ENCODE data around the gene PEPD.

Gene PEPD

DNA sequence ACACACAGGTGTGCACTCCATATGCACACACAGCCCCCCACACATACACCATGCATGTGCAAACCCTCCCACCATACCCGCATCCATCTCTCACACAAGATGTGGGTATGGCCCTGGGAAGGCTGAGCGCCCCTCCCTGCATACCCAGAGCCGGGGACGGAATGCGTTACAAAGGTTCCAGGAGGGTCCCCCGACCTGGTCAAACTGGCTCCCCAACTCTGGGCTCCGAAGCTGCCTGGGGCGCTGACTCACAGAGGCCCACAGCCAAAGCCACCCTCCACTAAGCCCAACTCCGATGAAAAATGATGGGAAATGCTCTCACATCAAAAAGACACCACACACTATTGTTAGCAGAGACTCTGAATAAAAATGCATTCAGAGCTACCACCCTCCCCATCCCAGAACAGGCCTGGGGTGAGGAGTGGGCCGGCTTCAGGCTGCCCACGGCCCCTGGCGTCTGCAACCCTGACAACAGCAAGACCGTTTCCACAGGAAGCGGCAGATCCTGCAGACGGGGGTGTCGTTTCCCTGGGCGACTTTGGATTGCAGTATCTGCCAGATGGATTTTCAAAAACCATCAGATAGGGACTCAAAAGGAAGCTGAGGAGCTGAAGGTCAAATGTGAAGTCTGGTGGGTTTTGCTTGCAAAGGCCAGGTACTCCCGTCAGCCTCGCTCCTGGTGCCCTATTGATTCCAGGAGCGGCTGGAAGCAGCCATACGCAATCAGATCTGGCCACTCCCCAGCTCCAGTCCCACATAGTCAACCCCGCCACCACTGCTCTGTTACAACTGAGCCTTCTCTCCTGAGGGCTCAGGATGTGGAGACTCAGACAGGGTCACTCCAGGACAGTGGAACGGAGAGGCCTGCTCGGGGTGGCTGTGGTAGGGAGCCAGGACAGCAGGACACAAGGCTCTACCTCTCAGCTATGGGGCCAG is 14.3 kb downstream of the PEPD start:
- no peak overlapping the region for H3K27ac ChIP-seq
- TF ChIP-seq ZFX (IDR thresholded peaks at IDR 0.05; ENCODE audit: borderline replicate concordance) (no peak), CTCF (IDR thresholded peaks at IDR 0.05) (no peak)

DNA sequence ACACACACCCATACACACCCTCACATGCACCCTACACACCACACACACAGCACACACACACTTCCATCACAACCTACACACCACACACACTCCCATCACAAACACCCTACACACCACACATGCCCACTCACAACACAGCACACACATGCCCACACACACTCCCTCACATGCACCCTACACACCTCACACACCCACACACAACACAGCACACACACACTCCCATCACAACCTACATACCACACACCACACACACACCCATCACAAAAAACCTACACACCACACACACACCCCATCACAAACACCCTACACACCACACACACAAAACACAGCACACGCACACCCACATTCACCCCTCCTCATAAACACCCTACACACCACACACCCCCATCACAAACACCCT is 15.1 kb downstream of the PEPD start:
- no peak for TF ChIP-seq ZFX (IDR thresholded peaks at IDR 0.05; ENCODE audit: borderline replicate concordance)
- TF ChIP-seq CTCF (IDR thresholded peaks at IDR 0.05) = no peak
- no peak overlapping the region for H3K27ac ChIP-seq

DNA sequence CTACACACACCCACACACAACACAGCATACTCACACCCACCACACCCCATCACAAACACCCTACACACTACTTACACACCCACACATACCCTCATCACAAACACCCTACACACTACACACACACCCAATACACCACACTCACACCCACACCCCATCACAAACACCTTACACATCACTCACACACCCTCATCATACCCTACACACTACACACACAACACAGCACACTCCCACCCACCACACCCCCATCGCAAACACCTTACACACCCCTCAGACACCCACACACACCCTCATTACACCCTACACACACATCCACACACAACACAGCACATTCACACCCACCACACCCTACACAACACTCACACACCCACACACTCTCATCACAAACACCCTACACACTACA is 15.8 kb downstream of the PEPD start:
- no peak for TF ChIP-seq CTCF (IDR thresholded peaks at IDR 0.05)
- no peak for TF ChIP-seq ZFX (IDR thresholded peaks at IDR 0.05; ENCODE audit: borderline replicate concordance)
- H3K27ac ChIP-seq = no peak overlapping the region

- no peak overlapping the region for H3K27ac ChIP-seq
- TF ChIP-seq CTCF (IDR thresholded peaks at IDR 0.05) = no peak
- TF ChIP-seq ZFX (IDR thresholded peaks at IDR 0.05; ENCODE audit: borderline replicate concordance) = no peak
These were observed 16.4 kb downstream of the PEPD start for GRCh38 chr19:33505148-33505547.

- no peak overlapping the region for H3K27ac ChIP-seq
- TF ChIP-seq CTCF (IDR thresholded peaks at IDR 0.05) (no peak), ZFX (IDR thresholded peaks at IDR 0.05; ENCODE audit: borderline replicate concordance) (no peak)
These were observed 17.5 kb downstream of the PEPD start for GRCh38 chr19:33504058-33504444.

GRCh38 chr19:33503433-33504057 is 18.0 kb downstream of the PEPD start:
- H3K27ac ChIP-seq = no peak overlapping the region
- no peak for TF ChIP-seq ZFX (IDR thresholded peaks at IDR 0.05; ENCODE audit: borderline replicate concordance)
- TF ChIP-seq CTCF (IDR thresholded peaks at IDR 0.05) = no peak

- no peak overlapping the region for H3K27ac ChIP-seq
- TF ChIP-seq CTCF (IDR thresholded peaks at IDR 0.05) = no peak
- TF ChIP-seq ZFX (IDR thresholded peaks at IDR 0.05; ENCODE audit: borderline replicate concordance) = no peak
These were observed 18.6 kb downstream of the PEPD start for GRCh38 chr19:33503030-33503429.
